GM18909 (cell line): ENCODE results near the gene COMMD3.
A peak's percentile ranks its signal among the peaks of the same experiment; 100 is the strongest.
"Not testable (repeated sequence)": the region's sequence is repeated elsewhere in the genome, so short reads cannot be mapped to it uniquely, and the experiment has no call there.

Experiments
- ATAC-seq: cut with Tn5 transposase; IDR thresholded peaks from one replicate; pipeline ENCODE4 v1.9.1; 2021; ENCODE audit warnings: mild to moderate bottlenecking; ENCODE audit not compliant: unreplicated experiment, poor library complexity

COMMD3 gene

DNA sequence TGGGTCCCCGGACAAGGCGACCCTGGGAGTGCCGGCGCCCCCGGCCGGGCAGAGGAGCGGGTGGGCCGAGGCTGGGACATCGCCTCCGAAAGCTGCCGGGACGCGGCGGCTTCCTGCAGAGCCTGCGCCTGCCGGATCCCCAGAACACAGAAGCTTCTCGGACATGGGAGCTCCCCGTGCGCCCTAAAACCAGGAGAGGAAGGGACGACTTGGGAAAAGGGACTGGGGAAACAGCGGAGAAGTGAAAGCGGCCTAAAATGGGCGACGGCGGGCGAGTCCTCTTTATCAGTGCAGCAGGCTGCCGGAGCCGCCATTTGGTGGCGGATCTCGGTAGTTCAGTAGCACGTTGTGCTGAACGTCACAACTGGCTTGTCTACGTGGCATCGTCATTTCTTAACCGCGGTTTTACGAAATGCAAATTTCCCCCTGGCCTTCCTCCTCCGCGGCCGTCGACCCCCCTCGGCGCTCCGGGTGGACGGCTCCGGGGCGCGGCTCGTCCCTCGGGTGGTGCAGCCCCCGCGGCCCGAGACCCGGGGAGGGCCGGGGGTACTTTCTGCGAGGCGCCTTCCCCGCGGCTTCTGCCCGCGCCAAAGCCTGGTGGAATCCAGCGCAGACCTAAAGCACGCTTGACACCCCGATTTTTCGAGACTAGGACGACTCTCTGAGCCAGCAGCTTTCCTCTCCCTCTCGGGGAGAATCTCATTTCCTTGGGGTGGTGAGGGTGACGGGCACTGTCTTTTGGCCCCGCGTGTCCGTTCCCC lies 19.2 kb downstream of the COMMD3 start:
- ATAC-seq = peak; percentile 59

DNA sequence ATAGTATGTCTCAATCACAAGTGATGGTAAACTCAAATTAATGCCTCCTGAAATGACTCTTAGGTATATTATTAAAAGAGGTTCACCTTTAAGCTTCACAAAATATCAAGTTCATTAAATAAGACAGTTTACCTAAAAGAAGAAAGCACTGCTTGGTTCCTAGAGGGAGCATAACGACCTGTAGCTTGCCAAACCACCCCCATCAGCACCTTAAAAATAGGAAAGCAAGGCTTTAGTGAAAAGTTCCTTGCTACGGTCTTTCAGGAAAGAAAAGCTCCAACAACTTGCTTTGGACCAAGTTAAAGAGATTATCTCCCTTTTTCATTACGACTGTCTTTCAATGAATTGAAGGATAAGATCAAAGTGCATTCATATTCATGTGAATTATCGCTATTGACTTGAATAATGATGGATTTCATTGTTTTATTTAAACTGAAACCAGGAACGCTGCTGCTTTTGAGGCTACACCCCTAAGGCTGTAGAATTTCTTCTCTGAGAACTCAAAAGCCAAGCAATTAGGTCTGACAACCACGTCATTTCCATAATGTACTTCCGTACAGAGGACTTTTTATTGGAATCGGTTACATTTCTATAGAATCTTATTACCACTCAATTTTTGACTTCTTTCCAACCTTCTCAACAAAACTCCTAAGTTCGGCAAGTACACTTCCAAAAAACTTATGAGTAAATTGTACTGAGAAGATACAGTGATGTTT lies 22.2 kb downstream of the COMMD3 start:
- ATAC-seq = no peak

DNA sequence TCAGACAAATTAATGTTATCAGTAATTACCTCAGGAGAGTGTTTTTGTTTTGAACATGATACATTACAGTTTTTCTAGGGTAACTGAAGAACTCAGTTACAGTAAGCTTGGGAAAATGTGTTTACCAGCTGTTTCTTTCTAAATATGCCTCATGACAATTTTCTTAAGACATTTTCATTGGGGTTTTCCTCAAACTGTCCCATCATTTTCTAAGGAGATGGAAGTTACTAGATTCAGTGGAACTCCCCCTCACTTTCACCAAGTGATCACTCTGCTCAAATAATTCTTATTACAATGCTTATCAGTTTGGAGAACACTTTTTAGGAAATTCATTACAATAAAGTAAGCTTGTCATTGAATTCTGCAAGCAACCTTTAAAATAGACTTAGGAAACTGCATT lies 22.7 kb downstream of the COMMD3 start:
- ATAC-seq = no peak

DNA sequence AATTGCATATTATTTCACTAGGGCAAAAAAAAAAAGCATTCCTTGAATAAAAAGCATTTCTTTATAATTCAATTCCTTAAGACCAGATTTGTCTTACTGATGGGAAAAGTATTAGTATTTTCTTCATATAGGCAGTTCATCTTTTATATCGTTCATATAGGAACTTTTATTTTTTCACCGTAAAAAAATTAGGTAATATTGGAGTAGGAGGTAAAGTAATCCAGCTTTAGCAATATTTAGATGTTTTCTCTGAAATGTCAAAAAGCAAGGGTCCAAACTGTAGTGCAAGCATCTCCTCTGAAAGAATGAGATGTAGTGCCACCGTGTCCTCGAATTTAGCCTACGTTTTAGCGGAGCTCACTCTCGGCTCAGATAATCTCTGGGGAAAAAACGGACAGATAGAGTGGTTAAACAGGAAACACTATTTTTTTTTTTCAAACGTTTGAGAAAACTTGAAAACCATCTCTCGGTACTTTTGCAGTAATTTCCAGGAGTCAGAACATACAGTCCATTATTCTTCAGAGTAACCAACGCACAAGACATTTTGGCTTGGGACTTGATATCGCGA lies 23.7 kb downstream of the COMMD3 start:
- no peak for ATAC-seq

DNA sequence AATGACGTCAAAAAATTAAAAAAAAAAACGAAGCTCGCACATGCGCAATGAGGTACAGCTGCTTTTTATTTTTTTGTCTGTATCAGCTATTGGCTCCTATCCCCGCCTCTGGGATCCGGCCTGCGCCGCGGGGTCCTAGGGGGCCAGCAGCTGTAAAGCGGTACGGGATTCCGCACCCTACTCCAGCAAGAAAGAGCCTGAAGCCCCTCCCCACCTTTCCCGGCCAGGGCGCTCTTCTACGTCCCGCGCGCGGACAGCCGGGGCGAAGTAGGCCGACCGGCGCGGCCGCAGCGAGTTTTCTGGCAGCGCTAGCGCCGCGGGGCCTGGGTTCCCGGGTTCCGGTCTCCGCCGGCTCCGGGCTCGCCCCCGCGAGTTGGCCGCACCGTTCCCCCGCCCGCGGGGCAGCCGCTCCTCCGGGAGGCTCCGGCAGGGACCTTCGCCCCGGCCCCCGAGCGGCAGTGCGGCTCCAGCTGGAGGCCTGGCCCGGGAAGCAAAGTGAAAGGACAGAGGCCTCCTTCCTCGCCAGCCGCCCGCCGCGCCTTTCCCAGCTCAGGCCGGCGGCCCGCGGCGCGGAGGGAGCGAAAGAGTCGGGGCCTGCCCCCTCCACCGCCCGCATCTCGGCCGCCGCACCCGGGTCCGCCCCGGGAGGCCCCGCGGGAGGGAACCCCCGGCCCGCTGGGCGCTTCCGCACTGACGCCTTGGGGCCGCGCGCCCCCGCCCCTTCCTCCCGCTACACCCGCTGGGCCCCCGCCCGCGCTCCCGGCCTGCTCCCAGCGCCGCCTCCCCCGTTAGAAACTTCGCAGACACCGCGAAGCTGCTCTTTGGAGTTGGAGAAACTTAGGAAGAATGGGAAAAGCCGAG lies 24.4 kb downstream of the COMMD3 start:
- ATAC-seq = peak; percentile 58

DNA sequence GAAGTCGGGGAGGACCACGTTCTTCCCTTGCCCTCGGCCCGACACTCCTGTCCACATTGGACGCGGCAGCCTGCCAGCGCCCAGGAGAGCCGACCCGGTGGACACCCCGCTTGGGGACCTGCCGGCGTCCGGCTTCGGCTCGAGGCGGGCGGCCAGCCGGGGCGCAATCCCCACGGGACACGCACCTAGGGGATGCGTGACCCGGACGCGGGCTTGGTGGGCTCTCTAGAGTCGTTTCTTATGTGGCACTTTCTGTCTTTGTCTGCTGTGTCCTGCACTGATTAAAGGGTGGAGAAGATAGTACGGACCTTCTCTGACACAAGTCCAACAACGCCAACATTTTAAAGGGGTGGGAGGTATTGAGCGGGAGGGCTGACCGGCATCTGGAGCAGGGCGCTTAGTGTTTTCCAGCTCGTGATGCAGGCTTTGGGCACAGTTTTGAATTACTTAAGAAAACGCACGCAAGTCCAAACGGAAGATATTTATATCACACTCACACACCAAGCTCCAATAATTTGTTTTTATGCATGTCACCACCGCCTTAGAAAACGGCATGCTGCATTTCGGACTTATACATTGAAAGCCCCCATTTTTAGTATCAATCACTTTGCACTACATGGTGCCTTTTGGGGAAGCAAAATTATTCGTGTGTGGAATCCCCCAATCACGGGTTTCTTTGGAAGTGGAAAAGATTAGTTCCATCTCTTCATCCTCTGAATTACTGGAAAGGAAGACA lies 25.2 kb downstream of the COMMD3 start:
- ATAC-seq = peak; percentile 15

DNA sequence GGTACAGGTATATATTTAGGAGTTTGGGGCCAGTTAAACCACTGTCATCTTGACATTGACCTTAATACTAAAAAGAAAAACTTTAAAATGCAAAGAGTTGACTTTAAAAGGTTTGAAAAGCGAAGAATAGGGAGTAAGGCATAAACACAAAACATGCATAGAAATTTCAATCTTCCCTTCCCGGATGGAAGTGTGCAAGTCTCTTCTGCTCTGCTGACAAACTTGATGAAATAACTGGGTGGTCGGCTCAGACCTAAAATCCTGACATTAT lies 25.7 kb downstream of the COMMD3 start:
- ATAC-seq = no peak

DNA sequence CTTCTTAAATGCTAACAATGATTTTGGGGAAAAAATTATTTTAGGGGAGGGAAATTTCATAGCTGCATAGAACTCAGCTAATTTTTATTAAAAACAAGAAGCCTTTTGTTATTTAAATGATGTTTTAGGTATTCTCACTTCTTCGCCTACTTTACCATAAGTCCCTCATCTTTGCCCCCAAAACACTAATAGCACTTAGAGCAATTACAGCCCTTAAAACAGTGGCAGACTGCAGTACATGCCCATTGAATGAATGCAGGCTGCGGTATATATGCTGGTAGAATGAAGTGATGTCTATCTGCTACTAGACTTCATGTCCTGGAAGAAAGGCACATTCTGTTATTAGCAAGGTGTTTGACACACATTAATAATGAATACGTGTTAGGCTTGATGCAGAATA lies 26.2 kb downstream of the COMMD3 start:
- ATAC-seq = no peak

DNA sequence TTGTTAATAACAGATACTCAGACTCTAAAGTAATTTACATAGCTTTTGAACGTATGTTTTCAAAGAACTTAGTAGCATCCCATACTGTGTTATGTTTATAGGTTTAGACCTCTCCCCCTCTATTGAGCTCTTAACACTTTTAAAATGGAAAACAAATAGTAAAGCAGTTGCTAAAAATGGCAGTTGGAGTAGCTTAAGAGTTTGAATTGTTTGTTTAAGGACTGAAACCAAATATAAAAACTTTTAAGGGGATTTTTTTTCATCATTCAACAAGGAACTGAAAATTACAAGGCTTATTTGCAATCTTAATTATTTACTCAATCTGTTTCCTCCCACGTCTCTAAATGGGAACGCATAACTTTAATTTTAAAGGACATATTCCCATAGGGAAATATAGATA lies 27.5 kb downstream of the COMMD3 start:
- ATAC-seq = no peak

DNA sequence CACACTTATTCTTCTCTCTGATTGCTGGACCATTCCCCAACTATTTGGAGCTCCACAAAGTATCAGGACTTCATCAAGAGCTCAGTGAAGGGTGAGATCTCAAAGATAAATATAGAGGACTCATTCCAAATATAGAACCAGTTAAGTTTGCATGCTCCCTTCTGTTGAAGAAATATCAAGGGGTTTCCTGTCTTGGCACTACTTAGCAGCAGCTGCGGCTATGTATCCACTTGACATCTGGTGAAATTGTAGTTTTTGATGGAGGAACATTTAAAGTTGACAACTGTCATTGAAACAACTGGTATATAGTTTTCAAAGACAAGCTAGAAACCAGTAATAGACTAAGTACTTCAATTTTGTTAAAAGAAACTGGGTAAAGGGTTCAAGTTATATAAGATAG lies 28.1 kb downstream of the COMMD3 start:
- no peak for ATAC-seq

DNA sequence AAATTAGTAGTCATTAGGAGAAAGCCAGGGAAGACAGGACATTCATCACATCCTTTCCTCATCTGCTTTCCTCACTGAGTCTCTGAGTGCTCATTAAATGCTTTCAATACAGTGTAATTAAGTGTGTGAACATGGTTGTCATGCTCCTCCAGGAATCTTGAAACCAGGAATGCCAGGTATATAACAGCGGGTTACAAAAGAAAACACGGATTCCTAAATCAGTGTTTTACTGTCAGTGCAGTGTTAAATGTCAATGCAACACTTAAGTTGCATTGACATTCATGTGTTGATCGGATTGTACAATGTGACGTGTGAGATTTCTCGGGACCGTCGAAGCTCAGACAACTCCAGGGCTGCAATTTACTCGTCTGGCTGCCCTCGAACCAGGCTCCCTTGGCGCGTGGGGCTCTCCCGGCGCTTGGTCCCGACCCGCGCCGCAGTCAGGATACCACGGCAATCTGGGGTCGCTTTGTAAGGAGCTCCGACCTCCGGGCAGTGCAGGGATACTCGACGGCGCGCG lies 28.7 kb downstream of the COMMD3 start:
- no peak for ATAC-seq

DNA sequence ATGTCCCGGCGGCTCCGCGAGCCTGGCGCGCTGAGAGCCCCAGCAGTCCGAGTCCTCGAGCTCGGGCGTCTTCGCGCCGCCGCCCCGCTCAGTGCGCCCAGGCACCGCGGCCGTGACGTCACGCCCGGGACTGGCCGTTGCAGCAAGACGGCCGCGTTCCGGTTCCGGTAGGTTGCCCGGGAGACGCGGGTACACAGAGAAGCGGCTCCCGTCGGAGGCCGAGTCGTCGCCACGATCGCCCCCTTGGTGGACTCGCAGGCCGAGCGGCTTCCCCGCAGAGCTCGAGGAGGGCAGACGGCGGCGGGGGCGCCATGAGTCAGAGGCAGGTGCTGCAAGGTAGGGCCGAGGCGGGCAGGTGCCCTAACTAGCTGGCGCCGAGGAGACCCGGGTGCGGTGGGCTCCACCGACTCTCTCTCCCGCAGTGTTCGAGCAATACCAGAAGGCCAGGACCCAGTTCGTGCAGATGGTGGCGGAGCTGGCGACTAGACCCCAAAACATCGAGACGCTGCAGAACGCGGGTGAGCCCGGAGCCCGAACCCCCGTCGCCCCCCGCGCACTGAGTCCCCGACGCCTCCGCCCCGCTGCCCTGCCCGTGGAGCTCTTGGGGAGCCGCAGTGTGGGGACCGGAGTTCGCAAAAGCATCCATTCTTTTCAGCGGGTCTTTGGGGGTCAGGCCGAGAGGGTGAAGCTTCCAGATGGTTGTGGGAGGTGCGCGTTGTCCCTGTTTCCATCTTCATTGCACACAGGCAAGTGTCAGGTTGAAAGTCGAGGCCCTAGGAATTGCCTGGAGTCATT lies 29.3 kb downstream of the COMMD3 start, which contains the start of gene SPAG6:
Gene SPAG6 (plus strand): TSS at position 196 of the 795 bp plus-strand sequence. CDS start 116 bp downstream, at position 312.
- no peak for ATAC-seq

DNA sequence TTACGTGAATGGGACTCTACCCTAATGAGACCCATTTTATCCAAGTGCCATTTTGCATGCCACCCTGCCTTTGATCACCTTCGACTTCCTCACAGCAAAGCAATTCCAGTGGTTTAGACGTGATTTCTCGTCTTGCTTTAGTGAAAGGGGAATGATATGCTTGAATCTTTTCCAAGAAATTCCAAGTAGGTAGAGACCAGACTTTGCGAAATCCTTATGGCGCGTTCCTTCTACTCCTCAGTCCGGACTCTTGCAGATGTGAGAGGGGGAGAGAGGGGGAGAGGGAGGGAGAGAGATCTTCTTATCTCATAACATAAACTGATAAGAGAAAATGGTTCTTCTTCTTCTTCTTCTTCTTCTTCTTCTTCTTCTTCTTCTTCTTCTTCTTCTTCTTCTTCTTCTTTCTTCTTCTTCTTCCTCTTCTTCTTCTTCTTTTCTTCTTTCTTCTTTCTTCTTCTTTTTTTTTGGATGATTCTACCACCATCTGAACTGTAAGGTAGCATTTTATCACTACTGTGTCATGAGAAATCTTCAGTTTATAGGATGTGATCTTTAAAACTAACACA lies 30.0 kb downstream of the COMMD3 start:
- ATAC-seq = no peak

DNA sequence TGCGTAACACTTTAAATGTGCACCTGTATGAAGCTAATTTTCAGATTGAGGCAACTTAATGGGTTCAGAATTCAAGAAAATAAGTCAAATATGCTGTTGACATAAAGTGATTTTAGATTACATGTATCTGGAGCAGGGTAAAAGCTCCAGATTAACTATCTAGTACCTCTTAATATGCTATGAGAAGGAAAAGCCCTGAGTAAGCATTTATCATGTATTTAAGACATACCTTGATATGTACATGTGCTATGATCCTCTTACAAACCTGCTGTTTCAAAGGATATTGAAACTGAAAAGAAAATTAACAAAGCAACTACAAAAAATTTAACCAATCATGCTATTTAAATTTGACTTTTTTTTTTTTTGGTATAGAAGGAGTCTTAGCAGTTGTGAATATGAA lies 33.6 kb downstream of the COMMD3 start:
- ATAC-seq = no peak

DNA sequence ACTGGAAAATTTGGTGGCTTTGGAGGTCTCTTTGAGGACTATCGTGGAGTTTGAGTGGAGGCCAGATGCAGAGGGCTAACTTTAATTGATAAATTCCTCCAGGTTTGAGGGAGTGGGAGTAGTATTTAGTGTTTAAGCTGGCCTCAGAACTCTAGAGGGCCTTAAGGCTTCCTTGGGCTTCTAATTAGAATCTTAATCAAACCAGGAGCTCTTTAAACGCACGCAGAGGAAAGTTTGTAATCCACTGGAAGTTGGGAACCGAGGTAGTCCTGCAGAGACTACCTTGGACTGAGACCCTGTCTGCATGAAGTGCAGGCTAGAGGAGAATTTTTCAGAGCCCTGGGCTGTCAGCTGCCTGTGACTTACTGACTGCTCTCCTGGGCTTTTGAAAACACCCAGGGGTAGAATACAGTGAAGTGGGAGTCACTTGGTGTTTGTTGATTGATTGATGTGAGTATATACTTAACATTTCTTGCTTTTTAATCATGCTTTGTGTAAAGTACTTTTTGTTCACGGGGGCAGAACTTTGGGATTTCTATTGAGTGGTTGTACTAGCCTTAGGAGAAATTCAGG lies 35.0 kb downstream of the COMMD3 start:
- no peak for ATAC-seq

DNA sequence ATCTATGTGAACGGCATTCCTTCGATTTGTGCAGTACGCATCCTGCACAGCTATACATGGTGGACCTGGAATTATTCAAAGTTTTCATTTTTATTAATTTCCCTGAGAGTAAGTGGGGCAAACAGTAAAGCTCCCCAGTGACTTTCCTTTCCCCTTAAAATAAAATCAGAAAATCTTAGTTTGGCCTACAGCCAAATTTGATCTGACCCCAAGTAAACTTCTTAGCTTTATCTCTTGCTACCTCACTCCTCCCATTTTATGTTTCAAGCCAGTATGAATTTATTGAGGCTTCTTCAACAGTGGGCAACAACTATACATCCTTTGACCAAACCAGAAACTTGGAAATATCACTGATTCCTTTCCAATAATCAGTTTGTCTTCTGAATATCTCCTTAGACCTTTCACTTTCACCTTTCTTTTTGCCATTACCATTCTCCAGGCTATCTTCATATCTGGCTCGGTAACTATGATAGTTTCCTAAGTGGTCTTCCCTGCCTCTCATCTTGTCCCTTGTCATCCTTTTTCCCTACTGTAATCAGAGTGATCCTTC lies 40.2 kb downstream of the COMMD3 start:
- ATAC-seq = no peak

DNA sequence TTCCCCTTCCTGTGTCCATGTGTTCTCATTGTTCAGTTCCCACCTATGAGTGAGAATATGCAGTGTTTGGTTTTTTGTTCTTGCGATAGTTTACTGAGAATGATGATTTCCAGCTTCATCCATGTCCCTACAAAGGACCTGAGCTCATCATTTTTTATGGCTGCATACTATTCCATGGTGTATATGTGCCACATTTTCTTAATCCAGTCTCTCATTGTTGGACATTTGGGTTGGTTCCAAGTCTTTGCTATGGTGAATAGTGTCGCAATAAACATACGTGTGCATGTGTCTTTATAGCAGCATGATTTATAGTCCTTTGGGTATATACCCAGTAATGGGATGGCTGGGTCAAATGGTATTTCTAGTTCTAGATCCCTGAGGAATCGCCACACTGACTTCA lies 41.6 kb downstream of the COMMD3 start:
- ATAC-seq = not testable (repeated sequence)

DNA sequence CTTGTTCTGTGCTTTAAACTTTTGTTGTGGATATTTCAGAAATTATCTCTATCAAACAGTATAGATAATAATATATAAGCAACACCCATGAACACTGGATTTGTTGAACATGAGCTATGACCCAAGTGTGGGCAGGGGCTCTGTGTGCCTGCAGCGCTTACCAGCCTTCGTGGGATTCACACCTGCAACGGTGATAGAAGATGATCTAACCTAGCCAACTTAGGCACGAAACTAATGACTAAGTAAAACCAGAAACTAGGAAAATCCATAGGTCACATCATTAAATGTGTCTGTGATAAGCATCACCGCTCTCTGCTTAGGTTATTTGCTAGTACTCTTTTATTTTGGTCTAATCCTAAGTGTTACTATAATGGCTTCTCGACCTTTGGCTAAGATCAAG lies 47.1 kb downstream of the COMMD3 start:
- no peak for ATAC-seq
